Embryonic facial prominence (tissue), 1 donor: Measurements from ENCODE around the gene SYNE1.
"Not testable (repeated sequence)": the region's sequence is repeated elsewhere in the genome, so short reads cannot be mapped to it uniquely, and the experiment has no call there.

Experiments used
- DNase-seq: peaks from one replicate; pipeline ENCODE4 v3.0.0-alpha.2; 2016; ENCODE audit errors: extremely low spot score

The SYNE1 gene

DNA sequence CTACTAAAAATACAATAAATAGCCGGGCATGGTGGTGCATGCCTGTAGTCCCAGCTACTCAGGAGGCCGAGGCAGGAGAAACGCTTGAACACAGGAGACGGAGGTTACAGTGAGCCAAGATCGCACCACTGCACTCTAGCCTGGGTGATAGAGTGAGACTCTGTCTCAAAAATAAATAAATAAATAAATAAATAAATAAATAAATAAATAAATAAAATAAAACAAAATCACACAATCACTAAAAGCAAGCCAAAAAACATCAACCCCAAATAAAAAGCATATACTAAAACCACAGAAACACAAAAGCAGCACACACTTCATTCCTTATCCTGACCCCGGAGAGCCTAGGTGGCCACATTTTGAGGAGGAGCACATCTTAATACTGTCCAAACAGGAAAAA is 498.8 kb downstream of the SYNE1 start:
- not testable (repeated sequence) for DNase-seq

DNA sequence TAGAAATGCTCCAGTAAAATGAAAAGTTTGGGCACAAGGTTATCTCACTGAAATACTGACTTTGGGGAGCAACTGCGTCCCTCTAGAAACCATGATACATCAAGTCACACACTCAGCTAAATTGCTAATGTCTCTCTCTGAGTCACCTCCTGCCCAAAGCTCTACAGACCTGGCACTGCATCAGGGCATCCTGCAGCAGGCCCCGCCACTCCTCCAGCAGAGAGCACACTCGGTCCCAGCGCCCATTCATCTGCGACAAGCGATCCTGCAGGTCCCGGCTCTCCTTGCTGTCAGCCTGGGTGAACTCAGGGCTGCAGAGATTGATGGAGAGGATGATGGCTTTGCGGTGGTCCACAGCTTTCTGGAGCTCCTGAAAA is 500.7 kb downstream of the SYNE1 start:
- no peak for DNase-seq

- DNase-seq: no peak
Measured at GRCh38 chr6:152135755-152136448, 501.3 kb downstream of the SYNE1 start.

- DNase-seq: no peak
Measured at GRCh38 chr6:152130441-152130840, 506.7 kb downstream of the SYNE1 start.

- no peak for DNase-seq
Measured at GRCh38 chr6:152129691-152130151, 507.4 kb downstream of the SYNE1 start.

- DNase-seq: no peak
Measured at GRCh38 chr6:152127432-152128165, 509.6 kb downstream of the SYNE1 start.

GRCh38 chr6:152124429-152125074 is 512.6 kb downstream of the SYNE1 start:
- no peak for DNase-seq

DNA sequence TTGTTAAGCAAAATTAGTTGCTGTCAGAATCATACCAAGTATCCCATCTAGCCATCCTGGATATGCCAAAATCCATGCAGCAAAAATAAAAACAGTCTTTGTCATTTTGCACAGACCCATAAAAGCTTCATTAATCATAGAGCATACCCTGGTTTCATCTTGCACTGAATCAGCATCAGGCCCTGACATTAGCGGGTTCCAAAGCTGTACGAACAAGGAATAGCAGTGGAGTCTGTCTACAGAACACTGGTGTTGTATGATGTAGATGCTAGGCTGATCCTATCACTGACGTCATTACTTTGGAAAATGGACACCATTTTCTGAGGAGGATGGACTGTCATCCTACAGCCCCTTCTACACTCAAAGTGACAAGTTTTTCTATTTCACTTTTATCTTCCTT is 514.1 kb downstream of the SYNE1 start:
- DNase-seq: no peak

DNA sequence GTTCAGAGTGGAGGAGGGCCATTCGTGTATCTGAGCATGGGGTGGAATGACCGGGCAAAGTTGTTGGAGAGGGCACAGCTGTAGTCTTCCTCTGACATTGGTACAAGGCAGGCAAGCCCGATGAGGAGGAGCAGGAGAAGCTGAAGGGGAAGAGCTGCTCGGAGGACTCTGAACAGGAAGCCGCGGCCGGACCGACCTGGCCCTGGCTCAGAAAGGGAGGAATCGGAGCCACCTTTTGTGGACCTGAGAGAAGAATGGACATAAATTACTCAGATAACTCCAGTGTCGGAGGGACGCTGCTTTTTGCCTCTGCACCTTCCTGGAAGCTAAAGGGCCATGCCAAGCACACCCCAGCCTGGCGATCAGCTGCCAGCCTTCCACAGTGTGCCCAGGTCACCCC is 514.7 kb downstream of the SYNE1 start:
- no peak for DNase-seq

DNA sequence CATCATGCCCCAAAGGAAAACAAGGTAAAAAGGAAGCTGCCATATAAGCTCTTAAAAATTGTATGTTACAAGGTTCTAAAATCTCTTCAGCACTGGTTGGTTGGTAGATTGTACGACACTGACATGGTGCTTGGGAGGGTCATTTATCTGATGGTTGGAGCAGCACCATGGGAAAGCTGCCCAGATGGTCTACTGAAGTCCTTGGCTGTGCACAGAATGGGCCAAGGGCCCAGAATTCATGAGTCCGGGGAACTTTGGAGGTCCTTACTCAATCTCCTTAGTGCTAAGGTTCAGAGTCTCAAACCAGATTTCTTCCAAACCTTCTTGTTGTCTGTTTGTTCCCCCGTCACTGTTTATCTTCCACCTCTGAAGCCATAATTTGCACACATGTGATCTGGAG is 515.3 kb downstream of the SYNE1 start:
- DNase-seq: no peak

DNA sequence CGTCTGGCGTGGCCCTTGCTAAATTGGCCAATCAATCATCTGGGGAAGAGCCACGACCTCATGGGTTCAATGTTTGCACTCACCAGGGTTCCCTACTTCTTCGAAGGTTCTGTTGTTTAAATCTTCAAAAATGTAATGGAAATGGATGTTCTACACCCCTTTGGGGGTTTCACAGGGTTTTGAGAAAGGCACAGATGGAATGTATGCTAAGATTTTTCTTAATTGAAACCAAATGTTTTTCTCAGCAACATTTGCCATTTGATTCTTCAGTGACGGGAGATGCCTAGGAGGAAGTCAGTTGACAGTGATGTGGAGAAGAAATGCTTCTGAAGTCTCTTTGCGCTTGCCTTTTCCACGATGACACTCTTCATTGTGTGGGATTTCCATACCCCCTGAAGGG is 517.3 kb downstream of the SYNE1 start:
- no peak for DNase-seq

DNA sequence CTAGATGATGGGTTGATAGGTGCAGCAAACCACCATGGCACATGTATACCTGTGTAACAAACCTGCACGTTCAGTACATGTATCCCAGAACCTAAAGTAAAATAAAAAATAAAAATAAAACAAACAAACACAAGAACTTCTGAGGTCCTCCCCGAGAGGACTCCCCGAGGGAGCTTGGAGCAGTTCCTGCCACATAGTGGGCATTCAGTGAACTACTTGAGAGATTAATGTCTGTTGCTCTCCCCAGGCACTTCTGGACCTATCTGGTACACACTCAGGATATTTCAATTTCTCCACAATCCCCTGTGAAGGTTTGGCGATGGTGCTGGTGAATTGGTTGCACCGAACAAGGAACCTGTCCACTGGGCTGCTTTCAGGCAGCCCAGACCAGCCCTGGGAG is 518.5 kb downstream of the SYNE1 start:
- no peak for DNase-seq

- DNase-seq: no peak
Measured at GRCh38 chr6:152118224-152118623, 518.9 kb downstream of the SYNE1 start.

GRCh38 chr6:152117156-152118133 is 519.7 kb downstream of the SYNE1 start:
- no peak for DNase-seq

DNA sequence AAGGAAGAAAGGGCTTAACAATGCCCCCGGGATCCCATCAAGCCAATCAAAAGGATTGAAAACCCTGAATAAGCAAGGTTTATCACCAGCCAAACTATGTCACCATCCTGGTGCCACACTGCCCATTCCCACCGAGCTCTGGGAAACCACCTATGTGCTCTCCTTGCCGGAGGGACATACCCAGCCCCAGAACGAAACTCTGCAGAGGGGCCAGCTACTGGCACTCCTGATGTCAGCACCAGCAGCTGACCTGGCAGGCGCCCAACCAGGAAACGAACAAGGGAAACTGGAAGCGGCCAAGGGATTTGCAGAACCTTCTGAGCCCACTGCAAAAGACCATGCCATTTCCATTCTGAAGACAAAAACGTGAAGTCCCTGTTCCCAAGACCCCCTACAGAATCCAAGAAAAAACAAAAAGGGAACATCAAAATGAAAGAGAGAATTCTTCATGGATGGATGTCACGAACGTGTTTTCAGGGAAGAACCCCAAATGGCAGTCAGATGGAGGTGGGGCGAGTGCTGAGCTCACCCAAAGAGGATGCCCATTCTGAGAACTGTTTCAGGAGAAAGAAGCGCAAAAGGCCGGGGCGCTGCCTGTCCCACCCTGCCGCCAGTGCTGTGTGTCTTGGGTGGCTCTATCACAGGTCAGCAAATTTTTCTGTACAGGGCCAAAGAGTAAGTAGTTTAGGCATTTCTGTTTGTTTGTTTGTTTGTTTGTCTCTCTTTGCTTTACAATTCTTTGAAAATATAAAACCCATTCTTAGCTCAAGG is 524.5 kb downstream of the SYNE1 start:
- no peak for DNase-seq

GRCh38 chr6:152110886-152111820 is 526.0 kb downstream of the SYNE1 start:
- DNase-seq: no peak

GRCh38 chr6:152107973-152108372 is 529.2 kb downstream of the SYNE1 start:
- DNase-seq: no peak

DNA sequence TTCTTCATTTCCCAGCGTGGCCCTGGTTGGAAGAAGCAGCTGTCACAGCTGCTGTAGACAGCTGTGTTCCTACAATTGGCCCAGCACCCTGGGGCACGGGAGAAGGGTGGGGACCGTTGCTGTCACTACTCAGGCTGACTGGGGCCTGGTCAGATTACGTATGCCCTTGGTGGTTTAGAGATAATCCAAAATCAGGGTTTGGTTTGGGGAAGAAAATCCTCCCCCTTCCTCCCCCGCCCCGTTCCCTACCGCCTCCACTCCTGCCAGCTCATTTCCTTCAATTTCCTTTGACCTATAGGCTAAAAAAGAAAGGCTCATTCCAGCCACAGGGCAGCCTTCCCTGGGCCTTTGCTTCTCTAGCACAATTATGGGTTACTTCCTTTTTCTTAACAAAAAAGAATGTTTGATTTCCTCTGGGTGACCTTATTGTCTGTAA is 537.0 kb downstream of the SYNE1 start:
- no peak for DNase-seq

DNA sequence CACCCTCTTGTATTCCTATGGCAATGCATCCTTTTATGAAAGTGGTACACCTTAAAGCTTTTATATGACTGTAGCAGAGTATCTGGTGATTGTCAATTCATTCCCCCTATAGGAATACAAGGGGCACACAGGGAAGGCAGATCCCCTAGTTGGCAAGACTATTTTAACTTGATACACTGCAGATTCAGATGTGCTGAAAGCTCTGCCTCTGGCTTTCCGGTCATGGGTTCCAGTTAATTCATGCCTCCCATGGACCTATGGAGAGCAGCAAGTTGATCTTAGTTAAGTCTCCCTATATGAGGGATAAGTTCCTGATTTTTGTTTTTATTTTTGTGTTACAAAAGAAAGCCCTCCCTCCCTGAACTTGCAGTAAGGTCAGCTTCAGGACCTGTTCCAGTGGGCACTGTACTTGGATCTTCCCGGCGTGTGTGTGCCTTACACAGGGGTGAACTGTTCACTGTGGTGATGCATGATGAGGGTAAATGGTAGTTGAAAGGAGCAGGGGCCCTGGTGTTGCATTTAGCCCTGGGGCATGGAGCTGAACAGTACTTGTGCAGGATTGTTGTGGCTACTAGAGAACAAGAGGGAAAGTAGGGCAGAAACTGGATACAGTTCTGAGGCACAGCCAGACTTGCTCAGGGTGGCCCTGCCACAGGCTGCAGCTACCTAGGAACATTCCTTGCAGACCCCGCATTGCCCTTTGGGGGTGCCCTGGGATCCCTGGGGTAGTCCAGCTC is 537.5 kb downstream of the SYNE1 start:
- no peak for DNase-seq
